Activated CD4-positive, alpha-beta T cell treated with anti-CD3 and anti-CD28 coated beads, Interleukin-2, amount 50 U/mL, for 24 hours (primary cell): ENCODE data around the gene PDGFA.

Experiments
- DNase-seq, 2 donors: peaks; one replicate each; pipeline ENCODE4 v3.0.0-alpha.2; 2020; ENCODE audit warnings: low read depth in 1 of 2, low spot score in 1 of 2

The PDGFA gene

DNA sequence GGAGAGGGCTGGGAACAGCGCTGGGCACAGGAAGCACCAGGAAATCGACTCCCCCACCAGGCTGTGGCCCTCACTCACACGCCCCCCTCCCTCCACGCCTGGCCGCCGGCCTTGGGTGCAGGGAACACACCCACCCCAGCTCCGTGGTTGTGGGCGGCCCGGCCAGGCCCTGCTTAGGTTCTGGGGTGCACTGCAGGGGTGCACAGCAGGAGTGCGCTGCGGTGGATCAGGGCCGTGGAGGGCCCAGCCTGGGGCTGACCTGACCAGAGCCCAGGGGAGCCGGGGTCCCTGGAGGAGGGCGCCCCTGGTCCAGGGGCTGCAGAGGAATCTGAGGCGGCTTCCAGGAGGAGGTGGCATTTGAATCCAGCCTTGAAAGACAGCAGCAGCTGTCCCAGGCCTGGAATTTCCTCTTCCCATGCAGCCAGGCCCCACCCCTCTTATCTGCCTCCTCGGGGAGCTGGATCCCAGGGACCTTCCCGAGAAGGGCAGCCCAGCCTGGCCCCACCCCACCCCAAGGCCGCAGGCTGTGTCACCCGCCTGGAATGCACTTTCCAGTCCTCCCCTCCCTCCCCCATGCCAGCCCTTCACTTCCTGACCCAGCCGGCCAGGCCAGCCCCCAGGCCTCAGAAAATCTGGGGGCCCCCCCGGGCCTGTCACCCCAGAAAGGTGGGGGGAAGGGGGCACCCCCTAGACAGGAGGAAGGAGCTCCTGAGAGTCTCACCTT is 18.4 kb upstream of the PDGFA start:
- no peak for DNase-seq

- no peak for DNase-seq
Measured at GRCh38 chr7:536231-536630, 16.6 kb upstream of the PDGFA start.

DNA sequence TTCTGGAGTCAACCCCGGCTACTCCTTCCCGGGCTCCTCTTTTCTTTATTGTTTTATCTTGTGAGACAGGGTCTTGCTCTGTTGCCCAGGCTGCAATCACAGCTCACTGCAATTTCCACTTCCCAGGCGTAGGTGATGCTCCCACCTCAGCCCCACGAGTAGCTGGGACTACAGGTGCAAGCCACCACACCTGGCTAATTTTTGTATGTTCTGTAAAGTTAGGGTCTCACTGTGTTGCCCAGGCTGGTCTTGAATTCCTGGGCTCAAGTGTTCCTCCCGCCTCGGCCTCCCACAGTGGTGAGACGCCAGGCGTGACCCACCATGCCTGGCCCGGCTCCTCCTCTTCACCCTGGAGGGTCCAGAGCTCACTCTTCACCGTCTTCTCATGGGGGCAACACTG is 15.3 kb upstream of the PDGFA start:
- no peak for DNase-seq

GRCh38 chr7:534075-534474 is 14.4 kb upstream of the PDGFA start:
- no peak for DNase-seq

DNA sequence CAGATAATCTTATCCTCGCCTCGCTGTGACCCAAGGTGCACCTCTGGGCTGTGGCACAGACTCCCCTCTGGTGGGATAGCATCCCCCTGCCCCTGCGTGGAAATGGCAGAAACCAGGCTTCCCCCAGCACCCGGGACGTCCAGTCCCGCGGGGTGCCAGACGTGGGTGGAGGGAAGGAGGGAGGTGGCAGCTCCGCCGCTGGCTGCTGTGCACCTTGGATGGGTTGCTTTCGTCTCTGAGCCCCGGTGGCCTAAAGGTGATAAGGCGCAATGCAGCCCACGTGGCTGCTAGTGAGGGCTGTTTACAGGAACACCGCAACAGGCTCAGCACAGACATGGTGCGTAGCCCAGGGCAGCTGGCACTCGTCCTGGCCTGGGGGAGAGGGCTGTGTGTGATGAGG is 13.6 kb upstream of the PDGFA start:
- DNase-seq: no peak

GRCh38 chr7:532379-533143 is 12.9 kb upstream of the PDGFA start:
- no peak for DNase-seq

DNA sequence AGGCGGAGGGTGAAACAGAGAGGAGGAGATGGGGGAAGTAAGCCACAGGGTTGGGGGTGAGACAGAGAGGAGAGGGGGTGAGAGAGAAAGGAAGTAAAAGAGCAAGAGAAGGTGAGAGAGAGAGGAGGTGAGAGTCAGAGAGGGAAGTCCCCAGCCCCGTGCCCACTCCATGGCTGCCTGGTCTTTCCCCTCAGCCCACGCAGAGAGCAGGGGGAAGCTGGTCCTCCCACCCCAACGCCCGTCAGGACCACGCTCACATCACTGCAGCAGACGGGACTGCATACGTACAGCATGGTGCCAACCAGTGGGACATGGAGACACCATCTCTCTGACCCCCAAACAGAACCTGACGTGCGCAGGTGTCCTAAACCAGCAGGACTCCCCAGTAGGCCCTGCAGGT is 12.1 kb upstream of the PDGFA start:
- no peak for DNase-seq

DNA sequence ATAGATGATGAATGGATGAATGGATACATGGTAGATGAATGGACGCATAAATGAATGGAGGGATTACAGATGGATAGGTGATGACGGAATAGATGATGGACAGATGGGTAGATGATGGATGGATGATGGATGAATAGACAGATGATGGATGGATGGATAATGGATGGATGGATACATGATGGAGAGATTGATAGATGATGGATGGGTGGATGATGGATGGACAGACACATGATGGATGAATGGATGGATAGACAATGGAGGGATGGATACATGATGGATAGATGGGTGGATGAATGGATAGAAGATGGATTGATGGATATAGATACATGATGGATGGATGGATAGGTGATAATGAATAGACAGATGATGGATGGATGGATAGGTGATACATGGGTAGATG is 8.8 kb upstream of the PDGFA start:
- DNase-seq: no peak

DNA sequence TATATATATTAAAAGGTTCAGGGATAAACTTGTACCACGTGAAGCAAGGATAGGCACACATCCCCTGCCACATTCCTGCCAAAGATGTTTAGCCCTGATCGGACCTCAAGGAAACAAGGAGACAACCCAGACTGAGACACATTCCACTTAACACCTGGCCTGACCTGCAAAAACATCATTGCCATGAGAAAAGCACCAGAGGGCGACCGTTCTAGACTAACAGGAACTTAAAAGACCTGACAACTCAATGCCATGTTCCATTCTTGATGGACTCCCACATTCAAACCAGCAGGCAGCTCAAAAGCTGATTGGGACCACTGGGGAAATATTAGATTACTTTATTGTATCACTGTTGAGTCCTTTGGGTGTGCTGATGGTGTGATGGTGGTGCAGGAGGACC is 8.1 kb upstream of the PDGFA start:
- DNase-seq: no peak

DNA sequence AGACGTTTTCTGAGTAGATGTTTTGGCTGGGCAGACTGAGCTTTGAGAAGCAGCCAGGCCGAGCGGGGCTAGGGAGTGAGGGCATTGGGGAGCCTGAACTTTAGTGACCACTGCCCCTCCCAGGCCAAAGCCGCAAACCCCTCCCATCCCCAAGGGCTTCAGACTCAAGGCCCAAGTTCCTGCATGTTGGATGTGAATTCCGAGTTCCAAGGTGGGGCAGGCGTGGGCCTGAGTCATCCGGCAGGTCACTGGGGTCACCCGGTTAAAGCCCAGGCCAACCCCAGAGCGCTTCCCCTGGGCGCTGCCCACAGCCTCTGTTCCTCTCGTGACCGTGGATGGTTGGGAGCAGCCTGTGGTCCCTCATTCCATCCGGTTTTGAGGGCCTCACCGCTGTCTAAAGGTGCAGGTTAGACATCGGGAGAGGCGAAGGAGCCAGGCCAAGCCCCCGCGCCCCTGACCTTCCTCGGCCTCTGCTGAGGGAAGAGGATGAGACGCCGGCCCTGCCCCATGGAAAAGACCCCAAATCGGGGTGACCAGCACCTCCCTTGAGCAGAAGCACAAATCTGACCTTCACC is 6.9 kb upstream of the PDGFA start:
- DNase-seq: no peak

DNA sequence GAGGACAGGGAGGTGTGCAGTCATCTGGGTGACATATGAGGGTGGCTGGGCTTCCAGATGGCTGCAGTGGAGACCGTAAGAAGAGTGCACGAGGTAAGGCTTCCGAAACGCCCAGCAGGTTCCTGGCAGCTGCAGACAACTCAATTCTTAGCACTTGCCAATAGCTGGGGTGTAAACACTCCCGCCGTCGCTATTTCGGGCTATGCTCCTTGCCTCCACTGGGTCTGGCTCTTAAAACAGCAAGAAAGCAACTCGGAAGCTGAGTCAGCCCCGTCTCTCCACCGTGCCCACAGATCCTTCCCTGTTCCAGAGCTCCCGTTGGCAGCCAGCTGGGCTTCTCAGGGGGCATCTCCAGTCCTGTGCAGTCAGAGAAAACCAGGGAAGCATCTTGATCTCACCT is 6.1 kb upstream of the PDGFA start:
- DNase-seq: no peak

DNA sequence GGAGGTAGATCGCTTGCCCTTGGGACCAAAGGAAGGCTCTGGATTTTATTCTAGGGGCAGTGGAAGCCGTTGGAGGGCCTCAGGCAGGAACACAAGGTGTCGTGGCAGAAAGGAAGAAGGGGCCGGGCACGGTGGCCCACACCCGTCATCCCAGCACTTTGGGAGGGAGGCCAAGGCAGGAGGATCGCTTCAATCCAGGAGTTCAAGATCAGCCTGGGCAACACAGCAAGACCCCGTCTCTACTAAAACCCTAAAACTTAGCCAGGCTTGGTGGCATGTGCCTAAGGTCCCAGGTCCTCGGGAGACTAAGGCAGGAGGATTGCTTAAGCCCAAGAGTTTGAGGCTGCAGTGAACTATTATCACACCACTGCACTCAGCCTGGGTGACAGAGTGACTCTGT is 5.2 kb upstream of the PDGFA start:
- DNase-seq: no peak

GRCh38 chr7:523347-524336 is 4.0 kb upstream of the PDGFA start:
- DNase-seq: no peak

DNA sequence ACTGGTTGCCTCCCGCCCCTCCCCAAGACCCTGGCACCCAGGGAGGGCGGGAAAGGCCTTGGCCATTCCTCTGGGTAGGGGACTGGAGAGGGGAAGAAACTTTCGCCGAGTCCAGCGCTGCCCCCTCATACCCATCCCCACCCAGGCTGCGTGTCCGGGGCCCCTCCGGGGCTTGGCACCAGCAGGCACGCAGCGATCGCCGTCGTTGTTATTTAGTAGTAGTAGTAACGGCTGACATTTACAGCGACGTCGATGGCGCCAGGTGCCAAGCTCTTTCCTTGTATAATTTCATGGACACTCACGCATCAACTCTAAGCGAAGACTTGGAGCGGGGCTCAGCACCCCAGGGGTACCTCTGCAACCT is 3.3 kb upstream of the PDGFA start:
- DNase-seq: no peak

DNA sequence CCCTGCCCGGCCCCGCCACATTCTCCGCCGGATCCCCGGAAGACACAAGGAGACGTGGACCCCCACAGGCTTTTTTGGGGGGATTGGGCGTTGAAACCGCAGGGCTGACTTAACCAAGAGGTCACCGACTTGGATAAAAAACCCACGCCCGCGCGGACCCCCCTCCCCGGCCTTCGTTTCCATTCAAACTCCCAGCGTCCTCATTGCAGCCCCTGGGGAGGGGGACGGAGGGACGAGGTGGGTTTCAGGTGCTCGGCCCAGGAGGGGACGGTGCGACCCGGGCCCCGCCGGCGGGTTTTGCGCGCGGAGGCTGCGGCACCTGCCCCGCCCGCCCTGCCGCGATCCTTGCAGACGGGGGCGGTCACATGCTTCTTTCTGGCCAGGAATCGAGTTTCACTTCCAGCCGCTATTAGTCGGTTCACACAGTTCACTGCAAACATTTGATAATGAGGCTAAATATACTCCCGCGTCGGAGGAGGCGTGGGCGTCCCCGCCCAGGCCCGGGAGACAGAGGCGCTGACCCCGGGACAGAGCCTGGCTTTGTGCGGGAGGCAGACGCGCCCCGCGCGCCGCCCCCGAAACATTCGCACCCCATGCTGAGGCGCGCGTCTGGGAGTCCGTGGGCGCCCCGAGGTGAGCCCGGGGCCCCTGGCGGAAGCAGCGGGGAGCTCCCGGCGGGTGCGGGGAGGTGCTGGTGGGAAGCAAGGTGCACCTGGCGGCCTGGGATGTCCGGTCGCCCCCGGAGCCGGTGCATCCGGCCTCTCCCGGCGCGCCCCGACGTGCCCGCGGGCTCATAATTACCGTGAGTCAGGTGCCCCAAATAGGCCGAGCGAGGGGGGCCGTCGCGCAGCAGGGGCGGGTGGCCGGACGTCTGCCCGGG is 2.7 kb upstream of the PDGFA start:
- DNase-seq: no peak

DNA sequence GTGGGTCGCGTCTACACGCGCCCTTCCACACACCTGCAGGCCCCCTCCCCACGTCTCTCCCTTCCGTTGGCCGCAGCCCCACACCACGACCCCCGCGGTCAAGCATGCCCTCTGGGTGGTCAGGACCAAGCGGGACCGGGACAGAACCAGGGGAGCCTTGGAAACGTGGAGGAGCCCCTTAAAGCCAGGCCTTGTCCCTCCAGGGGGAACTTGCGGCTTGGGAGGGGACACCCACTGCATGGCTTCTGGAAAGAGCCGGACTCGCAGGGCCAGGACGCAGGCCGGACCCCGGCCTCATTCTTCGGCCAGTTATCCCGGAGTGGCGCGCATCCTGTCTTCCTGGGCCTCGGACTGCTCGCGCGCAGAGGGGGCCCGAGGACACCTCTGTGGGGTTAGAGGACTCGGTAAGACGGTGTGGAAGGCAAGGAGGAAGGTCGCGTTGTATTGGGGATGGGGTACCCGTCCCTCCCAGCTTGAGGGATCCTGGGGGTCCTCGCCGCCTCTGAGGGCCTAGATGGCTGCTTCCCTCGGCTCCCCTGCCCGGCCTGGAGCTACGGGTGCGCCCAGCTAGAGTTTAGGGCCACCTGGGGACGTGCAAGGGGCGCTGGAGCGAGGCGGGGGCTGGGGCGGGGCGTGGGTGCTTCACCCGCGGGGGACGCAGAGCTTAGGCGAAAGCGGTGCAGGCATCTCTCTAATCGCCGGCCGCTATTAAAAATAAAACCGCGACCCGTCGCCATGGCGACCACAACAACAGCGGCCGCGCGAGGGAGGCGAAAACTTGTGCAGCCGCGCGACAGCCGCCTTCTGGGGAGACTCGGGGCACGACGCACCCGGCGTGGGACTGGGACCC is 1.8 kb upstream of the PDGFA start:
- DNase-seq: no peak

GRCh38 chr7:520503-521161 is 986 bp upstream of the PDGFA start:
- DNase-seq: no peak

- peak in 1 of 2 donors; percentile 29 for DNase-seq
Measured at GRCh38 chr7:518630-519483, 789 bp downstream of the PDGFA start.
